ENCODE data around the gene SFSWAP.

The SFSWAP gene

DNA sequence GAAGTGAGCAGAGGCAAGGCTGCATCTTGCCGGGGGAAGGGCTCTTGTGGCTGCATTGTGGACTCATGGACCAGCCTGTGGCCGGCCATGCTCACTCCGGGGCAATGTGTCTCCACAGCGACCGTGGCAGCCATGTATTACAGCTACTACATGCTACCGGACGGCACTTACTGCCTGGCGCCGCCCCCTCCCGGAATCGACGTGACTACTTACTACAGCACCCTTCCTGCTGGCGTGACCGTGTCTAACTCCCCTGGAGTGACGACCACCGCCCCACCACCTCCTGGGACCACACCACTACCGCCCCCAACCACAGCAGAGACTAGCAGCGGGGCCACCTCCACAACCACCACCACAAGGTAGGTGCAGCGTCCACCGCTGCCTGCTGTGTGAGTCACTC is 42.1 kb downstream of the SFSWAP start:
- no peaks in the 10 kb centered on the region for H3K9me3 ChIP-seq (ENCODE audit: control insufficient read depth, low read length)
- H3K36me3 ChIP-seq (ENCODE audit: control insufficient read depth, insufficient read depth, low read length): no peaks in the 10 kb centered on the region
- H2AFZ ChIP-seq: no peak overlapping the region
- no peak overlapping the region for H3K9ac ChIP-seq
- no peak overlapping the region for H3K4me3 ChIP-seq (ENCODE audit: low read depth, low read length)
- H3K79me2 ChIP-seq: peaks cover 49% of the 10 kb centered on the region
- H3K27ac ChIP-seq: no peak overlapping the region
- no peaks in the 10 kb centered on the region for H3K4me1 ChIP-seq
- H3K27me3 ChIP-seq (ENCODE audit: control insufficient read depth, insufficient read depth, low read length): no peaks in the 10 kb centered on the region
- H3K4me2 ChIP-seq (ENCODE audit: low read length): no peak overlapping the region
- TF ChIP-seq, protein P1, sequence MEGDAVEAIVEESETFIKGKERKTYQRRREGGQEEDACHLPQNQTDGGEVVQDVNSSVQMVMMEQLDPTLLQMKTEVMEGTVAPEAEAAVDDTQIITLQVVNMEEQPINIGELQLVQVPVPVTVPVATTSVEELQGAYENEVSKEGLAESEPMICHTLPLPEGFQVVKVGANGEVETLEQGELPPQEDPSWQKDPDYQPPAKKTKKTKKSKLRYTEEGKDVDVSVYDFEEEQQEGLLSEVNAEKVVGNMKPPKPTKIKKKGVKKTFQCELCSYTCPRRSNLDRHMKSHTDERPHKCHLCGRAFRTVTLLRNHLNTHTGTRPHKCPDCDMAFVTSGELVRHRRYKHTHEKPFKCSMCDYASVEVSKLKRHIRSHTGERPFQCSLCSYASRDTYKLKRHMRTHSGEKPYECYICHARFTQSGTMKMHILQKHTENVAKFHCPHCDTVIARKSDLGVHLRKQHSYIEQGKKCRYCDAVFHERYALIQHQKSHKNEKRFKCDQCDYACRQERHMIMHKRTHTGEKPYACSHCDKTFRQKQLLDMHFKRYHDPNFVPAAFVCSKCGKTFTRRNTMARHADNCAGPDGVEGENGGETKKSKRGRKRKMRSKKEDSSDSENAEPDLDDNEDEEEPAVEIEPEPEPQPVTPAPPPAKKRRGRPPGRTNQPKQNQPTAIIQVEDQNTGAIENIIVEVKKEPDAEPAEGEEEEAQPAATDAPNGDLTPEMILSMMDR (IDR thresholded peaks at IDR 0.05): no peak

DNA sequence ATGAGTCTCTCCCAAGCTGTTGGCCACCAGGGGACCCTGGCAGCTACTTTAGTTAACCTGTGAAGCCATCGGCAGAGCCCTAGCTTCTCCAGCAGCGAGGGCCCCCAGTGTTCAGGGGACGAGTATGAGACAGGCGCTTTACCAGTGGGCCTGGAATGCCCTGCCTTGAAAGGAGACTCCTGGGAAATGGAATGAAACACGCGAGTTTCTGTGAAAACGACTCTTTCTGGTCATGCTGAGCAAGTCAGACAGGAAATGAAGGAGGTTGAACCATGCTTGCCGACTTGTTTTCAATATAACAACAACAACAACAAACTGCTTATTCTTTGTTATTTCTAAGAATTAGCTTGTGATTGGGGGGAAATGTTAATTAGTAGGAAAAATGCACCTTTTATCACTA is 42.9 kb downstream of the SFSWAP start:
- Histone ChIP-seq H3K27ac (no peak overlapping the region), H3K4me1 (no peaks in the 10 kb centered on the region), H2AFZ (no peak overlapping the region), H3K4me3 (ENCODE audit: low read depth, low read length) (no peak overlapping the region), H3K9ac (no peak overlapping the region), H3K27me3 (ENCODE audit: control insufficient read depth, insufficient read depth, low read length) (no peaks in the 10 kb centered on the region), H3K36me3 (ENCODE audit: control insufficient read depth, insufficient read depth, low read length) (no peaks in the 10 kb centered on the region), H3K4me2 (ENCODE audit: low read length) (no peak overlapping the region), H3K9me3 (ENCODE audit: control insufficient read depth, low read length) (no peaks in the 10 kb centered on the region), H3K79me2 (peaks cover 45% of the 10 kb centered on the region)
- TF ChIP-seq, protein P1 (IDR thresholded peaks at IDR 0.05): no peak

DNA sequence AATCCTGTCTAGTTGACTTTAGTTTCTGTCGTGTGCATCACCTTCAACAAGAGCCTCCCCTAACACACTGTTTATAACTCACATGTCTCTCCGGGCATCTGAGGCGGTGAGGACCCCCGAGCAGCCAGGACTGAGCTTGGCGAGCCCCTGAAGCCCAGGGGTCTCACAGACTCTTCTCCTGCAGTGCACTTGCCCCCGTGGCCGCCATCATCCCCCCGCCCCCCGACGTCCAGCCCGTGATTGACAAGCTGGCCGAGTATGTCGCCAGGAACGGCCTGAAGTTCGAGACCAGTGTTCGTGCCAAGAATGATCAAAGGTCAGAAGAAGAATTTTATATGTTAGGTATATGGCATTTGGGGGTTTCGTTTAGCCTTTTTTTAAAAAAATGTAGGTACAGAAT is 43.3 kb downstream of the SFSWAP start:
- Histone ChIP-seq H3K4me3 (ENCODE audit: low read depth, low read length) (no peak overlapping the region), H3K4me1 (no peaks in the 10 kb centered on the region), H3K36me3 (ENCODE audit: control insufficient read depth, insufficient read depth, low read length) (no peaks in the 10 kb centered on the region), H3K27ac (no peak overlapping the region), H3K79me2 (peaks cover 41% of the 10 kb centered on the region), H2AFZ (no peak overlapping the region), H3K27me3 (ENCODE audit: control insufficient read depth, insufficient read depth, low read length) (no peaks in the 10 kb centered on the region), H3K9ac (no peak overlapping the region), H3K4me2 (ENCODE audit: low read length) (no peak overlapping the region), H3K9me3 (ENCODE audit: control insufficient read depth, low read length) (no peaks in the 10 kb centered on the region)
- TF ChIP-seq, protein P1 (IDR thresholded peaks at IDR 0.05): no peak

DNA sequence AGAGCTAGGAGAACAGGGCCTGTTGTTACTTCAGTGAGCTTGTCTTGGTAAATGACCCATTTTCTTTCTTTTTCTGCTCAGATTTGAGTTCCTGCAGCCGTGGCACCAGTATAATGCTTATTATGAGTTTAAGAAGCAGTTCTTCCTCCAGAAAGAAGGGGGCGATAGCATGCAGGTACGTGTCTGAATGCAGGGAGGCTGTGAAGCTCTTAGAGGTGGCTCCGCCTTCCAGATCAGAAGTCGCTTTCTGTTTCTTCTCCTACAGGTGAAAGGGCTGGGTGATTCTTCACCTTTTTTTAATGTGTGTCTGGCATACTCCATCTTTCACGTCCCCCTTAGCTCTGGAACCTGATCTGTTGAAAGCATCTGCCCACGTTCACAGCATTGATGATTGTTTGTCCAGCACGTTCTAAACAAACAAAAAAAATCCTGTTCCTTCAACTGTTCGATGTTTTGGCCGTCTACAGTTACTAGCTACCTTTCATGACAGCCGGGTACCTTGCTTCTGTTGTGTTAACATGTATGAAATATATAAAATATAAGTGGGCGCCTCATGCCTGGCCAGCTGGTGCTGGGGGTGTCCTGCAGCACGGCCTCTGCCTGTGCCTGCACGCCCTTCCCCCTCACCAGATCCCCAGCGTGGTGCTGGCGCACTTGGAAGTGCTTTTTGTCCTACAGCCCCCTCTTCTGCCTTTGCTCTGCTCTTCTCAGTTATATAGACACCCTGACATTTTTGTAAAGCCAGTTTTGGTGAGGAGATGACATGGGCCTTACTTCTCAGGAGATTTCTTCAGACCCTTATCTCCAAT is 44.6 kb downstream of the SFSWAP start:
- no peak overlapping the region for H3K9ac ChIP-seq
- H3K9me3 ChIP-seq (ENCODE audit: control insufficient read depth, low read length): no peaks in the 10 kb centered on the region
- H3K4me2 ChIP-seq (ENCODE audit: low read length): no peak overlapping the region
- no peak overlapping the region for H2AFZ ChIP-seq
- no peak overlapping the region for H3K4me3 ChIP-seq (ENCODE audit: low read depth, low read length)
- H3K27ac ChIP-seq: no peak overlapping the region
- no peaks in the 10 kb centered on the region for H3K4me1 ChIP-seq
- TF ChIP-seq, protein P1 (IDR thresholded peaks at IDR 0.05): no peak
- no peaks in the 10 kb centered on the region for H3K36me3 ChIP-seq (ENCODE audit: control insufficient read depth, insufficient read depth, low read length)
- no peaks in the 10 kb centered on the region for H3K27me3 ChIP-seq (ENCODE audit: control insufficient read depth, insufficient read depth, low read length)
- H3K79me2 ChIP-seq: peaks cover 29% of the 10 kb centered on the region

DNA sequence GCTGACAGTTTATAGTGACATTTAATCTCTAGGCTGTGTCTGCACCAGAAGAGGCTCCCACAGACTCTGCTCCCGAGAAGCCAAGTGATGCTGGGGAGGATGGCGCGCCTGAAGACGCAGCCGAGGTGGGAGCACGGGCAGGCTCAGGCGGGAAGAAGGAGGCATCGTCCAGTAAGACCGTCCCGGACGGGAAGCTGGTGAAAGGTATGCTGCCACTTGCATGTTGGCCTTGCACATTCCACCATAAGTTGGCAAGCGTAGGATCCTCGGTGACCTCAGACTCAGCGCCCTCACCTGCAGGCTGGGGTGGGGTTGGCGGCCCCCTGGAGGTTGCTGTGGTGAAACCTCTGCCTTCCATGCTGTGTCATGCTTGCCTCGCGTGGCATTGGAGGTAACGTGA is 45.6 kb downstream of the SFSWAP start:
- Histone ChIP-seq H3K9me3 (ENCODE audit: control insufficient read depth, low read length) (no peaks in the 10 kb centered on the region), H3K4me1 (no peaks in the 10 kb centered on the region), H3K79me2 (peaks cover 29% of the 10 kb centered on the region), H3K27me3 (ENCODE audit: control insufficient read depth, insufficient read depth, low read length) (no peaks in the 10 kb centered on the region), H3K36me3 (ENCODE audit: control insufficient read depth, insufficient read depth, low read length) (no peaks in the 10 kb centered on the region), H3K4me2 (ENCODE audit: low read length) (no peak overlapping the region), H3K9ac (no peak overlapping the region), H2AFZ (no peak overlapping the region), H3K27ac (no peak overlapping the region), H3K4me3 (ENCODE audit: low read depth, low read length) (no peak overlapping the region)
- TF ChIP-seq, protein P1 (IDR thresholded peaks at IDR 0.05): no peak
